ENCODE results near the gene TPRN. TPM values are rescaled to one million over a fixed set of nuclear protein-coding genes. Genes with fewer than 3 reads are reported as not detected.
A peak's percentile ranks its signal among the peaks of the same experiment; 100 is the strongest.

Gene TPRN
- total RNA-seq, 1 donor from 2014 or later = 16.0 TPM

DNA sequence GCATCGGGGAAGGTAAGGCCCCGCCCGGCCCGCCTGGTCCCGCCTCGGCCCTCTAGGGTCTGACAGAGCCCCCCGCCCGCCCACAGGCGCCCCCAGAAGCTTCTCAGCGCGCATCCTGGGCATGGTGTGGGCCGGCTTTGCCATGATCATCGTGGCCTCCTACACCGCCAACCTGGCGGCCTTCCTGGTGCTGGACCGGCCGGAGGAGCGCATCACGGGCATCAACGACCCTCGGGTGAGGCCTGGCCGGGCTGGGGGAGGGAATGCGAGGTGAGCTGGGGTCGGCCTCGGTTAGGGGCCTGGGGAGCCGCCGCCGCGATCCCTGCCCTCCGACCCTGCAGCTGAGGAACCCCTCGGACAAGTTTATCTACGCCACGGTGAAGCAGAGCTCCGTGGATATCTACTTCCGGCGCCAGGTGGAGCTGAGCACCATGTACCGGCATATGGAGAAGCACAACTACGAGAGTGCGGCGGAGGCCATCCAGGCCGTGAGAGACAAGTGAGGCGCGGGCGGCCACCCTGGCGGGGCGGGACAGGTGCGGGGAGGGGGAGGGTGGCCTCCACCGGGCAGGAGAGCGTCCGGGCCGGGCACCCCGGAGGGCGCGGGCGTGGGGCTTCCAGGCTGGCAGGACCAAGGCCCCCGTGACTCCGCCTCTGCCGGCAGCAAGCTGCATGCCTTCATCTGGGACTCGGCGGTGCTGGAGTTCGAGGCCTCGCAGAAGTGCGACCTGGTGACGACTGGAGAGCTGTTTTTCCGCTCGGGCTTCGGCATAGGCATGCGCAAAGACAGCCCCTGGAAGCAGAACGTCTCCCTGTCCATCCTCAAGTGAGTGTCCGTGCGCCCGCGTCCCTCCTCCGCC is 37.8 kb downstream of the TPRN start:
- Mint-ChIP-seq H3K27me3 (ENCODE audit: low read depth, unreplicated experiment) (peaks cover 61% of the 10 kb centered on the region), H3K36me3 (ENCODE audit: low read depth, unreplicated experiment) (no peaks in the 10 kb centered on the region), H3K27ac (ENCODE audit: unreplicated experiment) (no peak overlapping the region), H3K9me3 (ENCODE audit: unreplicated experiment) (no peaks in the 10 kb centered on the region), H3K4me1 (ENCODE audit: low read depth, unreplicated experiment) (peaks cover 2% of the 10 kb centered on the region), H3K4me3 (ENCODE audit: unreplicated experiment) (peak overlapping the region; percentile 50)
- peaks cover 41% of the 10 kb centered on the region for H3K27me3 ChIP-seq (ENCODE audit: insufficient read depth, low read length)
- DNase-seq (ENCODE audit: low read depth) (no peak), FAIRE-seq (no peak)
- H3K79me2 ChIP-seq (ENCODE audit: insufficient read depth, low read length) = no peaks in the 10 kb centered on the region
- H3K36me3 ChIP-seq (ENCODE audit: insufficient read depth, low read length) = no peaks in the 10 kb centered on the region
- H2AFZ ChIP-seq (ENCODE audit: low read depth, low read length) = peak overlapping the region; percentile 56
- no peaks in the 10 kb centered on the region for H4K20me1 ChIP-seq (ENCODE audit: insufficient read depth, low read length)
- no peaks in the 10 kb centered on the region for H3K9me3 ChIP-seq (ENCODE audit: insufficient read depth, low read depth, low read length)
- no peak overlapping the region for H3K27ac ChIP-seq (ENCODE audit: low read depth, low read length)
- H3K4me3 ChIP-seq (ENCODE audit: insufficient read depth, low read depth, low read length) = no peak overlapping the region
- peaks cover 4% of the 10 kb centered on the region for H3K4me1 ChIP-seq (ENCODE audit: insufficient read depth, low read length)
- H3K9ac ChIP-seq (ENCODE audit: low read length) = no peak overlapping the region
- TF ChIP-seq CTCF (IDR thresholded peaks at IDR 0.05; ENCODE audit: insufficient read depth, low read depth, low read length) (no peak), EZH2 (IDR thresholded peaks at IDR 0.05; ENCODE audit: insufficient read depth, low read length) (peak; percentile 95)
- peak overlapping the region; percentile 57 for H3K4me2 ChIP-seq (ENCODE audit: low read length)

- no peak overlapping the region for H3K4me2 ChIP-seq (ENCODE audit: low read length)
- Mint-ChIP-seq H3K36me3 (ENCODE audit: low read depth, unreplicated experiment) (no peaks in the 10 kb centered on the region), H3K27me3 (ENCODE audit: low read depth, unreplicated experiment) (peaks cover 66% of the 10 kb centered on the region), H3K4me1 (ENCODE audit: low read depth, unreplicated experiment) (peaks cover 2% of the 10 kb centered on the region), H3K4me3 (ENCODE audit: unreplicated experiment) (no peak overlapping the region), H3K27ac (ENCODE audit: unreplicated experiment) (no peak overlapping the region), H3K9me3 (ENCODE audit: unreplicated experiment) (no peaks in the 10 kb centered on the region)
- H4K20me1 ChIP-seq (ENCODE audit: insufficient read depth, low read length) = no peaks in the 10 kb centered on the region
- no peak overlapping the region for H2AFZ ChIP-seq (ENCODE audit: low read depth, low read length)
- peaks cover 45% of the 10 kb centered on the region for H3K27me3 ChIP-seq (ENCODE audit: insufficient read depth, low read length)
- TF ChIP-seq CTCF (IDR thresholded peaks at IDR 0.05; ENCODE audit: insufficient read depth, low read depth, low read length) = no peak
- peak; percentile 33 for TF ChIP-seq EZH2 (IDR thresholded peaks at IDR 0.05; ENCODE audit: insufficient read depth, low read length)
- H3K27ac ChIP-seq (ENCODE audit: low read depth, low read length) = no peak overlapping the region
- H3K4me1 ChIP-seq (ENCODE audit: insufficient read depth, low read length) = peaks cover 4% of the 10 kb centered on the region
- no peaks in the 10 kb centered on the region for H3K79me2 ChIP-seq (ENCODE audit: insufficient read depth, low read length)
- DNase-seq (ENCODE audit: low read depth) (no peak), FAIRE-seq (no peak)
- no peak overlapping the region for H3K4me3 ChIP-seq (ENCODE audit: insufficient read depth, low read depth, low read length)
- no peaks in the 10 kb centered on the region for H3K9me3 ChIP-seq (ENCODE audit: insufficient read depth, low read depth, low read length)
- H3K9ac ChIP-seq (ENCODE audit: low read length) = no peak overlapping the region
- no peaks in the 10 kb centered on the region for H3K36me3 ChIP-seq (ENCODE audit: insufficient read depth, low read length)
Measured at GRCh38 chr9:137161558-137162486, 38.7 kb downstream of the TPRN start.
